Gastroesophageal sphincter (tissue), 3 donors: ENCODE results near the gene AP5B1.

Experiments used
- CTCF ChIP-seq, 4 experiments: fragments of 200-600 bp in 2 of 4; fragments of 450-650 bp in 2 of 4; sonication (generic) in 1 of 4; IDR thresholded peaks; one replicate each; pipeline ENCODE4 v1.5.1; 2017 to 2019; ENCODE audit warnings: antibody characterized with exemption in 4 of 4, mild to moderate bottlenecking in 2 of 4, moderate library complexity in 2 of 4
- POLR2A ChIP-seq, 2 donors: fragments of 450-650 bp; IDR thresholded peaks; one replicate each; pipeline ENCODE4 v1.6.1; 2017; ENCODE audit warnings: antibody characterized with exemption in 2 of 2, mild to moderate bottlenecking in 2 of 2, moderate library complexity in 1 of 2

GRCh38 chr11:65773784-65774411 is 6.9 kb downstream of the AP5B1 start:
- no peak for TF ChIP-seq CTCF (IDR thresholded peaks at IDR 0.05)
- TF ChIP-seq POLR2A (IDR thresholded peaks at IDR 0.05): no peak
